GM19193 (cell line): Measurements from ENCODE around the gene CEP97.

ENCODE experiments used
- POLR2A ChIP-seq: IDR thresholded peaks from 4 replicates; pipeline ENCODE4 v1.6.1; 2011; ENCODE audit not compliant: insufficient read depth, insufficient read length; ENCODE audit errors: extremely low read depth

The CEP97 gene

DNA sequence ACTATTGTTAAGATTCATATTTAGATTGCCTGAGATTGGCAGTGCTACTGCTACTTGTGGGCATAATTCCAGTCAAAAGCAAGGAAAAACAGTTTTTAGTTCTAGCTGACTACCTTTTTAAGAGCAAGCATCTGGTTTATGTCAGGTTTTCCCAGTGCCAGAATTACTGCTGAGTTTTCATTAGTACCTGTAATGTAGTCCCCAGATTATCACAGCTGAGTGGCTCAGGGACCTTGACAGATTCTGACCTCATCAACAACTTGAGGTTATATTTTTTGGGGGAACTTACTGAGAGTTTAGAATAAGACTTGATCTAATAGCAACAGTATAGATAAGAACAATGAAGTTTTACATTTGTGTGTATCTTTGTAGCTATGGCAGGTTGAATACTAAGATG, 85.6 kb downstream of the CEP97 start:
- no peak for TF ChIP-seq POLR2A

DNA sequence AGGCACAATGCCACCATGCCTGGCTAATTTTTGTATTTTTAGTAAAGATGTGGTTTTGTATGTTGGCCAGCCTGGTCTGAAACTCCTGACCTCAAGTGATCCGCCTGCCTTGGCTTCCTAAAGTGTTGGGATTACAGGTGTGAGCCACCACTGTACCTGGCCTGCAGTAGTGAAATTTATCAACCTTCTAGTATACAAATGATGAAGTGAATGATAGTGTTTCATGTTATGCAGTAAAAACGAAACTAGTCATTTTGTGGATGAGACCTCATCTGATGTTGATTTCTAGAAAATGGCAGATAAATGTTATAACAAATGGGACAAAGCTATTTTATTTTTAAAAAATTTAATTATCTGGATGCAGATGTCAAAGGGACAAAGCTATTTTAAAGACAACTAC, 87.5 kb downstream of the CEP97 start:
- TF ChIP-seq POLR2A, result no peak

DNA sequence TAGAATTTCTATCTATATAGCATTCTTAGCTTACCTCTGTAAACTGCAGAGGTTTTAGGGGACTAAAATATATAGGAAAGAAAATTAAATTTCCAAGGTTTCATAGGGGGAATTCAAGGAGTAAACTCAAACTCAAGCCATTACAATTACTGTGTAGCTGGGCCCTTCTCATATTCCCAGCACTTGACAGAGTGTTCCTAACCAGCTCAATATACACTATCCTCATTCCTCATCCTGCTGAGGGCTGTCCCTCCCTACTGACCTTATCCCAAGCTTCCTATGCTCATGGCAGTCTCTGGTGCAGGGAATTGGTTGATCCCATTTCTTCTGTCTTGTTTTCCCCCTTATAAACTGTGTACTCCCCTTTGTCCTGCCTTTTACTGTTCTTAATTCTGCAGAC, 88.5 kb downstream of the CEP97 start:
- no peak for TF ChIP-seq POLR2A

DNA sequence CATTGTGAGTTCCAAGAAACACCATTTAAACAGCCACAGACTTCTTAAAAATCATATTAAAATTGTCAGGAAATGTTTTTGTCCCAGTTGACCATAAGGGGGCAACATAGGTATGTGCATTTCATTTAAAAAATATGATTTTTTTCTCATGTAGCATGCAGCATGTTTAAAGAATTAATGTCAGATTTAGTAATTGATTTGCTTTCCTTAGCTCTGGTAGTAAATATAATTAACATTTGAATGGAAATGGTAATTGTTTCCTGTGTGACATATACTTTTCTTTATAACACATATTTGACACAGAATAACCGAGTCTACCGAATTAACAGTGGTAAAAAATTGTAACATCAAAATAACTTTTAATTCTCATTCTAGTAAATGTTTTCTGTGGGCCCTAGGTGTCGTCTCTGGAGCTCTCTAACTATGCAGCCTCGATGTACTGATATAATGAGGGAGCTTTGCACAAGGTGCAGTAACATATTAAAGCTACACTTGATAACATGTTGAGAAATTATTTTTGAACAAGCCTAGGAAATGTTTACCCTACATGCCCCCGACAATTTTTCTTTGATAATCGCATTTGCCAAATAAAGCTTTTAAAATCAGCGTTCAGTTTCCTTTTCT, 89.5 kb downstream of the CEP97 start:
- no peak for TF ChIP-seq POLR2A

DNA sequence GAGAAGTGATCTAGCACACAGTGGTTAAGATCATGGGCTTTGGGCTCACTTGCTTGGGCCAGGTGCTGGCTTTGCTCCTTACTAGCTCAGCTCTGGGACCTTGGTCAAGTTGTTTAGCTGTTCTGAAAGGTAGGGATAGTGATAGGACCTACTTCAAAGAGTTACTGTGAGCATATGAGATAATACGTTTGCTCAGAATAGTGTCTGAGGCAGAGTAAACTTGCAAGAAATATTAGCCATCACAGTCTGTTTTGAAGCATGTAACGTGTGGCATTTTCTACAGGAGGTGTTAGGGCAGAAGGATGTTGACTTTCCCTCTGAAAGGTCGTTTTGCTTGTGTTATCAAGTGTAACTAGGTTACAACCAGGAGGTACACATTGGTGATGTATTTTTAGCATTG, 90.4 kb downstream of the CEP97 start:
- no peak for TF ChIP-seq POLR2A

DNA sequence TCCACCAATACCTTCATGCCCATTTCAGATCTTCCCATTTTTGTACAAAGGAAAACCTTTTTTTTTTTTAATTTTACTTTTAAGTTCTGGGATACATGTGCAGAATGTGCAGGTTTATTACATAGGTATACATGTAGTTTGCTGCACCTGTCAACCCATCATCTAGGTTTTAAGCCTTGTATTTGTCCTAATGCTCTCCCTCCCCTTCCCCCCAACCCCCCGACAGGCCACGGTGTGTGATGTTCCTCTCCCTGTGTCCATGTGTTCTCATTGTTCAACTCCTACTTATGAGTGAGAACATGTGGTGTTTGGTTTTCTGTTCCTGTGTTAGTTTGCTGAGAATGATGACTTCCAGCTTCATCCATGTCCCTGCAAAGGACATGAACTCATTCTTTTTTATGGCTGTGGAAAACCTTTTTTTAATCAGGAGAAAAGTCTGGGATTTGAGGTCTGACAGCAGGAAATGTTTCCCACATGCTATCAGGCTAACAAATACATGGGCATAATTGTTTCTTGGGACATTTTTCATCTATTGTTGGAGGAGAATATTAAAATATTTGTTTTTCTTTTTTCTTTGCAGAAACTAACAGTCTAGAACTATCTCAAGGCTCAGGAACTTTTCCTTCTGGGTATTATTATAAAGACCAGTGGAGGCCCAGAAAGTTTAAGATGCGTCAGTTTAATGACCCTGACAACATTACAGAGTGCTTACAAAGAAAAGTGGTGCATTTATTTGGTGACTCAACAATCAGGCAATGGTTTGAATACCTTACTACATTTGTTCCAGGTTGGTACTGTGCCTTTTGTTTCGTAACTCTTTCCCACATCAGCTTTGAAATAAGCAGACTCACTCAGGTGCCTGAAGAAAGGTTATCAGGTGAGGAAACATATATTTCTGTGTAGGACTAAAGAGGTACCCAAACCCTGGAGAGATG, 92.1 kb downstream of the CEP97 start:
- TF ChIP-seq POLR2A, result no peak

DNA sequence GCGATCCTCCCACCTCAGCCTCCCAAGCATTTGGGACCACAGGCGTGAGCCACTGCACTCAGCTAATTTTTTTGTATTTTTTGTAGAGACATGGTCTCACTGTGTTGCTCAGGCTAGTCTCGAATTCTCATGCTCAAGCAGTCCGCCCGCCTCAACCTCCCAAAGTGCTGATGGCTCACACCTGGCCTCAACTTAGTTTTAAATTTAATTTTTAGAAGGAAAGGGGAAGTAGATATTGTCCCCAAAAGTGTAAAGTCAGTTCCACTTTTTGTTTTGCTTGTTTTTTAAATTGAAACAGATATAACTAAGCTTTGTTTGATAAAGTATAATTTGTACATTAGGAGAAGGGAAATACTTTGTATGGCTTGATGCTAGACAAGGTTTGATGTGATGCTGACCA, 93.6 kb downstream of the CEP97 start:
- TF ChIP-seq POLR2A, result no peak

DNA sequence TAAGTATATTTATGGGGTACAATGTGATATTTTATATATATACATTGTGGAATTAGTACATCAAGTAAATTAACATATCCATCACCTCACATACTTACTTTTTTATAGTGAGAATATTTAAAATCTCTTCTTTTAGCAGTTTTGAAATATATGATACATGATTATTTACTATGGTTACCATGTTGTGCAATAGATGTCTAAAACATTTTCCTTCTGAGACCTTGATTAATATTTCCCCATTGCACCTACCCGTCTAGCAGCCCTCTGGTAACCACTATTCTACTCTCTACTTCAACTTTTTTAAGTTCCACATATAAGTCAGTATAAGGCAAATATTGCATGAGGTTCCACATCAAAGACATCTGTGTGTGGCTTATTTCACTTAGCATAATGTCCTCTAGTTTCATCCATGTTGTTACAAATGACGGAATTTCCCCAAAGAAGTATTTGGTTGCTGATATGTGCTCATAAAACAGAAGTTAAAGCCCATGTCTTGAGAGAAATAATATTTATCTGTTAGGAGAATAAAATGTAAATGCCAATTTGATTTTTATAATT, 95.3 kb downstream of the CEP97 start:
- no peak for TF ChIP-seq POLR2A
